Keratinocyte (primary cell): ENCODE results near the gene LRRC2. TPM values are rescaled to one million over a fixed set of nuclear protein-coding genes. Genes with fewer than 3 reads are reported as not detected.

Experiments used
- DNase-seq: peaks from one replicate; pipeline ENCODE4 v3.0.0-alpha.2; 2011; ENCODE audit warnings: low read depth, missing footprints, low spot score
- FAIRE-seq: peaks from 2 replicates; lab custom pipeline; 2011; peaks lifted over from hg19 to GRCh38; lab: Jason Lieb, UNC
- H2AFZ ChIP-seq: 2 replicates; pipeline ENCODE4 v1.6.0; 2012; ENCODE audit warnings: low read length, control low read depth, inconsistent platforms; ENCODE audit not compliant: control insufficient read depth
- H3K27ac ChIP-seq: 2 replicates; pipeline ENCODE4 v1.5.1; 2011; ENCODE audit warnings: low read length; ENCODE audit not compliant: control insufficient read depth, insufficient read depth
- H3K27me3 ChIP-seq: 3 replicates; pipeline ENCODE4 v1.6.0; 2011; ENCODE audit warnings: low read length; ENCODE audit not compliant: control insufficient read depth, insufficient read depth; ENCODE audit errors: extremely low read depth
- H3K36me3 ChIP-seq, 2 experiments: 2 replicates in 1 of 2; 3 replicates in 1 of 2; pipeline ENCODE4 v1.5.1; 2011; ENCODE audit warnings: low read length in 2 of 2, mild to moderate bottlenecking in 1 of 2; ENCODE audit not compliant: control insufficient read depth in 2 of 2, insufficient read depth in 2 of 2; ENCODE audit errors: extremely low read depth in 1 of 2
- H3K4me1 ChIP-seq: 3 replicates; pipeline ENCODE4 v1.5.1; 2011; ENCODE audit warnings: low read length; ENCODE audit not compliant: control insufficient read depth, insufficient read depth; ENCODE audit errors: extremely low read depth
- H3K4me2 ChIP-seq: 3 replicates; pipeline ENCODE4 v1.6.0; 2011; ENCODE audit warnings: low read depth, low read length; ENCODE audit not compliant: control insufficient read depth, insufficient read depth; ENCODE audit errors: extremely low read depth
- H3K4me3 ChIP-seq, 3 experiments: fragments of 200-600 bp in 1 of 3; sonication (generic) in 1 of 3; 2 replicates in 2 of 3; 3 replicates in 1 of 3; pipeline ENCODE4 v1.5.1; 2011 to 2016; ENCODE audit warnings: low read length in 3 of 3, mild to moderate bottlenecking in 3 of 3, control low read depth in 2 of 3, inconsistent platforms in 1 of 3, low read depth in 1 of 3, mixed read lengths in 1 of 3, mixed run types in 1 of 3, moderate library complexity in 1 of 3; ENCODE audit not compliant: control insufficient read depth in 2 of 3, insufficient read depth in 2 of 3; ENCODE audit errors: extremely low read depth in 1 of 3
- H3K79me2 ChIP-seq: 2 replicates; pipeline ENCODE4 v1.6.0; 2012; ENCODE audit warnings: low read length; ENCODE audit not compliant: control insufficient read depth, insufficient read depth
- H3K9ac ChIP-seq: 3 replicates; pipeline ENCODE4 v1.6.0; 2011; ENCODE audit warnings: low read length; ENCODE audit not compliant: control insufficient read depth, insufficient read depth; ENCODE audit errors: extremely low read depth
- H3K9me1 ChIP-seq: 3 replicates; pipeline ENCODE4 v1.6.0; 2011; ENCODE audit warnings: low read length; ENCODE audit not compliant: control insufficient read depth, insufficient read depth; ENCODE audit errors: extremely low read depth
- H3K9me3 ChIP-seq: 2 replicates; pipeline ENCODE4 v1.5.1; 2012; ENCODE audit warnings: low read depth, low read length; ENCODE audit not compliant: control insufficient read depth
- H4K20me1 ChIP-seq: 3 replicates; pipeline ENCODE4 v1.6.0; 2011; ENCODE audit warnings: low read length; ENCODE audit not compliant: control insufficient read depth, insufficient read depth; ENCODE audit errors: extremely low read depth
- CTCF ChIP-seq, 3 experiments: IDR thresholded peaks in 1 of 3; conservative IDR thresholded peaks in 1 of 3; optimal IDR thresholded peaks in 1 of 3; 2 replicates in 2 of 3; 3 replicates in 1 of 3; pipeline versions ENCODE3 to v1.5.1; 2011; ENCODE audit warnings: low read length in 3 of 3, mild to moderate bottlenecking in 3 of 3, moderate library complexity in 2 of 3, control low read depth in 1 of 3, inconsistent platforms in 1 of 3; ENCODE audit not compliant: insufficient read depth in 2 of 3; ENCODE audit errors: extremely low read depth in 1 of 3
- EZH2 ChIP-seq: IDR thresholded peaks from one replicate; pipeline ENCODE4 v1.6.1; 2012; ENCODE audit warnings: inconsistent platforms, mild to moderate bottlenecking, low read length, moderate library complexity
- dilution Hi-C: fragments of 300-500 bp; cut with MboI; formaldehyde crosslinking; loops from one replicate; pipeline ENCODE4 v1.7.0; 2020; ENCODE audit warnings: low sequenced_read_pairs; ENCODE audit not compliant: extremely low pct_ligation_motif_present
- polyA plus RNA-seq, 5 experiments: library from polyadenylated mRNA; depleted of rRNA in 3 of 5; stranded (reverse) in 3 of 5; stranded (forward) in 1 of 5; unstranded in 1 of 5; fragments of >200 nt; gene quantifications; 1 replicate in 1 of 5; 2 replicates in 3 of 5; 3 replicates in 1 of 5; pipeline versions ENCODE4 v1.2.1 to v1.2.3, GENCODE V29; 2011 to 2012; ENCODE audit warnings: missing spikeins in 2 of 5, low read depth in 1 of 5, low replicate concordance in 1 of 5

Gene LRRC2
- polyA plus RNA-seq, 1 donor (not counting 4 experiments of a cell fraction or from before 2014, with no cell fraction given): 0.51 TPM

- H3K4me3 ChIP-seq: no peak overlapping the region
- dilution Hi-C loops: no loop called here
- no peak overlapping the region for H2AFZ ChIP-seq
- peaks cover 13% of the 10 kb centered on the region for H3K4me1 ChIP-seq
- no peak overlapping the region for H3K27ac ChIP-seq
- H3K9me3 ChIP-seq: no peaks in the 10 kb centered on the region
- DNase-seq: no peak
- FAIRE-seq: peak; percentile 20
- TF ChIP-seq CTCF (optimal IDR thresholded peaks at IDR 0.05 in 1 of 3, IDR thresholded peaks at IDR 0.05 in 1 of 3, conservative IDR thresholded peaks at IDR 0.05 in 1 of 3; ENCODE audit: extremely low read depth in 1 of 3, insufficient read depth in 2 of 3, low read length in 3 of 3) (no peak), EZH2 (no peak)
- no peaks in the 10 kb centered on the region for H3K36me3 ChIP-seq
- no peaks in the 10 kb centered on the region for H3K79me2 ChIP-seq
- no peaks in the 10 kb centered on the region for H3K9me1 ChIP-seq
- H3K4me2 ChIP-seq: no peak overlapping the region
- no peak overlapping the region for H3K9ac ChIP-seq
- H3K27me3 ChIP-seq: no peaks in the 10 kb centered on the region
- no peaks in the 10 kb centered on the region for H4K20me1 ChIP-seq
Observed at GRCh38 chr3:46512191-46512749, 53.8 kb downstream of the LRRC2 start.

- H3K4me2 ChIP-seq: no peak overlapping the region
- H3K9ac ChIP-seq: no peak overlapping the region
- dilution Hi-C loops: no loop called here
- no peaks in the 10 kb centered on the region for H3K27me3 ChIP-seq
- TF ChIP-seq CTCF (optimal IDR thresholded peaks at IDR 0.05 in 1 of 3, IDR thresholded peaks at IDR 0.05 in 1 of 3, conservative IDR thresholded peaks at IDR 0.05 in 1 of 3; ENCODE audit: extremely low read depth in 1 of 3, insufficient read depth in 2 of 3, low read length in 3 of 3): no peak
- no peak for TF ChIP-seq EZH2
- H3K27ac ChIP-seq: no peak overlapping the region
- no peak overlapping the region for H3K4me3 ChIP-seq
- H2AFZ ChIP-seq: no peak overlapping the region
- DNase-seq (no peak), FAIRE-seq (no peak)
- no peaks in the 10 kb centered on the region for H3K9me3 ChIP-seq
- no peaks in the 10 kb centered on the region for H4K20me1 ChIP-seq
- no peaks in the 10 kb centered on the region for H3K36me3 ChIP-seq
- H3K4me1 ChIP-seq: no peaks in the 10 kb centered on the region
- H3K79me2 ChIP-seq: no peaks in the 10 kb centered on the region
- H3K9me1 ChIP-seq: no peaks in the 10 kb centered on the region
Observed at GRCh38 chr3:46509661-46510187, 56.4 kb downstream of the LRRC2 start.
